Keratinocyte (primary cell): Measurements from ENCODE around the gene DACH1. TPM values are rescaled to one million over a fixed set of nuclear protein-coding genes. Genes with fewer than 3 reads are reported as not detected.

ENCODE experiments used
- DNase-seq: peaks from one replicate; pipeline ENCODE4 v3.0.0-alpha.2; 2011; ENCODE audit warnings: low read depth, missing footprints, low spot score
- FAIRE-seq: peaks from 2 replicates; lab custom pipeline; 2011; peaks lifted over from hg19 to GRCh38; lab: Jason Lieb, UNC
- H2AFZ ChIP-seq: 2 replicates; pipeline ENCODE4 v1.6.0; 2012; ENCODE audit warnings: low read length, control low read depth, inconsistent platforms; ENCODE audit not compliant: control insufficient read depth
- H3K27ac ChIP-seq: 2 replicates; pipeline ENCODE4 v1.5.1; 2011; ENCODE audit warnings: low read length; ENCODE audit not compliant: control insufficient read depth, insufficient read depth
- H3K27me3 ChIP-seq: 3 replicates; pipeline ENCODE4 v1.6.0; 2011; ENCODE audit warnings: low read length; ENCODE audit not compliant: control insufficient read depth, insufficient read depth; ENCODE audit errors: extremely low read depth
- H3K36me3 ChIP-seq, 2 experiments: 2 replicates in 1 of 2; 3 replicates in 1 of 2; pipeline ENCODE4 v1.5.1; 2011; ENCODE audit warnings: low read length in 2 of 2, mild to moderate bottlenecking in 1 of 2; ENCODE audit not compliant: control insufficient read depth in 2 of 2, insufficient read depth in 2 of 2; ENCODE audit errors: extremely low read depth in 1 of 2
- H3K4me1 ChIP-seq: 3 replicates; pipeline ENCODE4 v1.5.1; 2011; ENCODE audit warnings: low read length; ENCODE audit not compliant: control insufficient read depth, insufficient read depth; ENCODE audit errors: extremely low read depth
- H3K4me2 ChIP-seq: 3 replicates; pipeline ENCODE4 v1.6.0; 2011; ENCODE audit warnings: low read depth, low read length; ENCODE audit not compliant: control insufficient read depth, insufficient read depth; ENCODE audit errors: extremely low read depth
- H3K4me3 ChIP-seq, 3 experiments: fragments of 200-600 bp in 1 of 3; sonication (generic) in 1 of 3; 2 replicates in 2 of 3; 3 replicates in 1 of 3; pipeline ENCODE4 v1.5.1; 2011 to 2016; ENCODE audit warnings: low read length in 3 of 3, mild to moderate bottlenecking in 3 of 3, control low read depth in 2 of 3, inconsistent platforms in 1 of 3, low read depth in 1 of 3, mixed read lengths in 1 of 3, mixed run types in 1 of 3, moderate library complexity in 1 of 3; ENCODE audit not compliant: control insufficient read depth in 2 of 3, insufficient read depth in 2 of 3; ENCODE audit errors: extremely low read depth in 1 of 3
- H3K79me2 ChIP-seq: 2 replicates; pipeline ENCODE4 v1.6.0; 2012; ENCODE audit warnings: low read length; ENCODE audit not compliant: control insufficient read depth, insufficient read depth
- H3K9ac ChIP-seq: 3 replicates; pipeline ENCODE4 v1.6.0; 2011; ENCODE audit warnings: low read length; ENCODE audit not compliant: control insufficient read depth, insufficient read depth; ENCODE audit errors: extremely low read depth
- H3K9me1 ChIP-seq: 3 replicates; pipeline ENCODE4 v1.6.0; 2011; ENCODE audit warnings: low read length; ENCODE audit not compliant: control insufficient read depth, insufficient read depth; ENCODE audit errors: extremely low read depth
- H3K9me3 ChIP-seq: 2 replicates; pipeline ENCODE4 v1.5.1; 2012; ENCODE audit warnings: low read depth, low read length; ENCODE audit not compliant: control insufficient read depth
- H4K20me1 ChIP-seq: 3 replicates; pipeline ENCODE4 v1.6.0; 2011; ENCODE audit warnings: low read length; ENCODE audit not compliant: control insufficient read depth, insufficient read depth; ENCODE audit errors: extremely low read depth
- EZH2 ChIP-seq: IDR thresholded peaks from one replicate; pipeline ENCODE4 v1.6.1; 2012; ENCODE audit warnings: inconsistent platforms, mild to moderate bottlenecking, low read length, moderate library complexity
- dilution Hi-C: fragments of 300-500 bp; cut with MboI; formaldehyde crosslinking; loops from one replicate; pipeline ENCODE4 v1.7.0; 2020; ENCODE audit warnings: low sequenced_read_pairs; ENCODE audit not compliant: extremely low pct_ligation_motif_present
- polyA plus RNA-seq, 5 experiments: library from polyadenylated mRNA; depleted of rRNA in 3 of 5; stranded (reverse) in 3 of 5; stranded (forward) in 1 of 5; unstranded in 1 of 5; fragments of >200 nt; gene quantifications; 1 replicate in 1 of 5; 2 replicates in 3 of 5; 3 replicates in 1 of 5; pipeline versions ENCODE4 v1.2.1 to v1.2.3, GENCODE V29; 2011 to 2012; ENCODE audit warnings: missing spikeins in 2 of 5, low read depth in 1 of 5, low replicate concordance in 1 of 5
- TF ChIP-seq, protein P1 (sequence below), 3 experiments: IDR thresholded peaks in 1 of 3; conservative IDR thresholded peaks in 1 of 3; optimal IDR thresholded peaks in 1 of 3; 2 replicates in 2 of 3; 3 replicates in 1 of 3; pipeline versions ENCODE3 to v1.5.1; 2011; ENCODE audit warnings: low read length in 3 of 3, mild to moderate bottlenecking in 3 of 3, moderate library complexity in 2 of 3, control low read depth in 1 of 3, inconsistent platforms in 1 of 3; ENCODE audit not compliant: insufficient read depth in 2 of 3; ENCODE audit errors: extremely low read depth in 1 of 3

DACH1 gene
- polyA plus RNA-seq, 1 donor (not counting 4 experiments of a cell fraction or from before 2014, with no cell fraction given) = not detected

DNA sequence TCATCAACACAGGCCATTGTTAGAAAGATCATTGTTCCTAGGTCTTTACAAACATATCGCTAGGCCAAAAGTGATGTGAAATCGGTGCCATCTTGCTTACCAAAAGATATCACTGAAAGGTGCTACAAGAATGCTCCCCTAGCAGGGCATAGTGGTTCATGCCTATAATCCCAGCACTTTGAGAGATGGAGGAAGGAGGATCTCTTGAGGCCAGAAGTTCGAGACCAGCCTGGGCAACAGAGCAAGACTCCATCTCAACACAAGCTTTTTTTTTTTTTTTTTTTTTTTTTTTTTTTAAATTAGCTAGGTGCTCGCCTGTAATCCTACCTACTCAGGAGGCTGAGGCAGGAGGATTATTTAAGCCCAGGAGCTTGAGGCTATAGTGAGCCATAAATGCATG lies 92.1 kb downstream of the DACH1 start:
- Histone ChIP-seq H2AFZ (no peak overlapping the region), H3K4me2 (no peak overlapping the region), H3K9ac (no peak overlapping the region), H3K27ac (no peak overlapping the region), H3K9me3 (no peaks in the 10 kb centered on the region), H3K79me2 (no peaks in the 10 kb centered on the region), H3K27me3 (no peaks in the 10 kb centered on the region), H3K36me3 (no peaks in the 10 kb centered on the region), H3K4me3 (no peak overlapping the region), H3K4me1 (no peaks in the 10 kb centered on the region), H4K20me1 (no peaks in the 10 kb centered on the region), H3K9me1 (no peaks in the 10 kb centered on the region)
- dilution Hi-C loops = no loop called here
- TF ChIP-seq EZH2 = no peak
- TF ChIP-seq, protein P1, sequence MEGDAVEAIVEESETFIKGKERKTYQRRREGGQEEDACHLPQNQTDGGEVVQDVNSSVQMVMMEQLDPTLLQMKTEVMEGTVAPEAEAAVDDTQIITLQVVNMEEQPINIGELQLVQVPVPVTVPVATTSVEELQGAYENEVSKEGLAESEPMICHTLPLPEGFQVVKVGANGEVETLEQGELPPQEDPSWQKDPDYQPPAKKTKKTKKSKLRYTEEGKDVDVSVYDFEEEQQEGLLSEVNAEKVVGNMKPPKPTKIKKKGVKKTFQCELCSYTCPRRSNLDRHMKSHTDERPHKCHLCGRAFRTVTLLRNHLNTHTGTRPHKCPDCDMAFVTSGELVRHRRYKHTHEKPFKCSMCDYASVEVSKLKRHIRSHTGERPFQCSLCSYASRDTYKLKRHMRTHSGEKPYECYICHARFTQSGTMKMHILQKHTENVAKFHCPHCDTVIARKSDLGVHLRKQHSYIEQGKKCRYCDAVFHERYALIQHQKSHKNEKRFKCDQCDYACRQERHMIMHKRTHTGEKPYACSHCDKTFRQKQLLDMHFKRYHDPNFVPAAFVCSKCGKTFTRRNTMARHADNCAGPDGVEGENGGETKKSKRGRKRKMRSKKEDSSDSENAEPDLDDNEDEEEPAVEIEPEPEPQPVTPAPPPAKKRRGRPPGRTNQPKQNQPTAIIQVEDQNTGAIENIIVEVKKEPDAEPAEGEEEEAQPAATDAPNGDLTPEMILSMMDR (optimal IDR thresholded peaks at IDR 0.05 in 1 of 3, IDR thresholded peaks at IDR 0.05 in 1 of 3, conservative IDR thresholded peaks at IDR 0.05 in 1 of 3; ENCODE audit: extremely low read depth in 1 of 3, insufficient read depth in 2 of 3, low read length in 3 of 3) = no peak
- no peak for FAIRE-seq
- DNase-seq = no peak

DNA sequence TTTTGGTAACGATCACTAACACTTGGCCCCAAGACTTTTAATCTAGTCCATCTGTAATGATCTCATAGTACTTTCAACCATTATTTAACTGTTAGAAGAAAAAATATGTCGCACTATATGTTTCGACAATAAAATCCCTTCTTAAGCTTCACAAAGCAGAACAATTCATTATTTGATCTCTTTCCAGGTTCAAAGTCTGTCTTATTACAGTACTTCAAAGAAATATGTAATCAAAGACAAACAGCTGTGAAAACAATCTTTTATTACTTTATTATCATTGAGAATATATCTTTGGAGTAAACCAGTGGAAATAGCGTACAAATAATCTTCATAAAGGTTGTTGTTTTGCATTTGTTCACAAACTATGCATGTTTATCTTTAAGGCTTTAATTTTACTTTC lies 93.5 kb downstream of the DACH1 start:
- H3K9ac ChIP-seq = no peak overlapping the region
- H3K27ac ChIP-seq = no peak overlapping the region
- no peaks in the 10 kb centered on the region for H3K36me3 ChIP-seq
- H3K9me3 ChIP-seq = no peaks in the 10 kb centered on the region
- no peak overlapping the region for H2AFZ ChIP-seq
- no peaks in the 10 kb centered on the region for H4K20me1 ChIP-seq
- H3K4me3 ChIP-seq = no peak overlapping the region
- H3K27me3 ChIP-seq = no peaks in the 10 kb centered on the region
- TF ChIP-seq, protein P1 (optimal IDR thresholded peaks at IDR 0.05 in 1 of 3, IDR thresholded peaks at IDR 0.05 in 1 of 3, conservative IDR thresholded peaks at IDR 0.05 in 1 of 3; ENCODE audit: extremely low read depth in 1 of 3, insufficient read depth in 2 of 3, low read length in 3 of 3) = no peak
- no peak for TF ChIP-seq EZH2
- FAIRE-seq = no peak
- H3K9me1 ChIP-seq = no peaks in the 10 kb centered on the region
- no peak for DNase-seq
- H3K79me2 ChIP-seq = no peaks in the 10 kb centered on the region
- dilution Hi-C loops = no loop called here
- no peak overlapping the region for H3K4me2 ChIP-seq
- H3K4me1 ChIP-seq = no peaks in the 10 kb centered on the region
